HG02938 (cell line): ENCODE data around the gene EVA1C.
"Not testable (repeated sequence)": the region's sequence is repeated elsewhere in the genome, so short reads cannot be mapped to it uniquely, and the experiment has no call there.

Source experiments
- ATAC-seq: cut with Tn5 transposase; IDR thresholded peaks from one replicate; pipeline ENCODE4 v1.9.1; 2021; ENCODE audit warnings: mild to moderate bottlenecking, moderate library complexity; ENCODE audit not compliant: unreplicated experiment

The EVA1C gene

GRCh38 chr21:32521736-32522355 is 109.3 kb downstream of the EVA1C start:
- no peak for ATAC-seq

GRCh38 chr21:32523463-32523862 is 111.0 kb downstream of the EVA1C start:
- ATAC-seq, result no peak

DNA sequence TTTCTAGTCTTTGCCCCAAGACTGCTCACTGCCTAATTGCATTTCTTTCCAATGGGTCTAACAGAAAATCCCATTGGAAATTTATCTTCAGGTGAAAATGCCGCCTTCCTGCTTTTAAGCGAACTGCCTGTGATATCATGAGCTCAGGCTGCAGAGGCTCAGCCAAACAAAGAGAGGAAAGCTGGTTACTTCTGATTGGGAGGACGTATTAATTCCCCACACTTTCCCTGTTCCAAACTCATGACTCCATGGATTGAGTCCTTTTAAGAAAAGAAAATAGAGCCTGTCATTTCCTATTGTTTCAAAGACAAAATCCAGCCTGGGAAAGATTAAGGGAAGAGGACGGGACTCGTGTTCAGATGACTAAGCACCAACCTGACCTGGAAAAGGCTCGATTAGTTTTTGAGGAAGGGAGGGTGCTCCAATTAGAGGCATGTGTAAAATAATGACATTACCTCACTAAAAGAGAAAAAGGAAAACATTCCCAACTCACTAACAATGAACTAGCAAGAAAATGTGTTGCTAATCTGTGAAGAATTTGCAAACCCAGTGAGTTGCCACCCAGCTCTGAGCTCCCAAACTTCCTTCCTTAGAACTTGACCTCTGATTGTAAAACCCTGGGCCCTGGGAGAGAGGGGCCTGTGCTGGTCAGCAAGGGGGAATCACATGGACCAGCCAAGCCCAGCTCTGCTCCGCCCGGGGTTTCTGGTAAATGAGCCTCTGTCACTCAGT is 111.6 kb downstream of the EVA1C start:
- ATAC-seq, result no peak

- no peak for ATAC-seq
These were observed 112.8 kb downstream of the EVA1C start for GRCh38 chr21:32525282-32525681.

DNA sequence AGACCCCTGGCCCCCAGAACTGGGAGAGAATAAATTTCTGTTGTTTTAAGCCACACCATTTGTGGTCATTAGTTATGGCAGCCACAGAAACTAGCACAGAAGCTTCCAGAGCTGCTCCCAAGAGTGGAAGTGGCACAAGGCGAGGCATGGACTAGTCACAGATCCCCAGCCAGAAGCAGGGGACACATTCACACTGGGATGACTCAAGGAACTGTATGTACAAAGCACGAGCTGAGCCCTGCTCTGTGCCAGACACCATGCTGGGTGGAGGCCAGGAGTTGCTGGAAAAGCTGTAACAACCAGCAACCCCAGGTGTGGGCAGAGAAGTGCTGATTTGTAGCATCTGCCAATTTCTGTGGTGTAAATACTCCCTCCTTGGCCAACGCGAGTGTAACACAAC is 117.2 kb downstream of the EVA1C start:
- no peak for ATAC-seq

- not testable (repeated sequence) for ATAC-seq
These were observed 118.3 kb downstream of the EVA1C start for GRCh38 chr21:32530809-32531208.

- not testable (repeated sequence) for ATAC-seq
These were observed 119.1 kb downstream of the EVA1C start for GRCh38 chr21:32531561-32531960.

DNA sequence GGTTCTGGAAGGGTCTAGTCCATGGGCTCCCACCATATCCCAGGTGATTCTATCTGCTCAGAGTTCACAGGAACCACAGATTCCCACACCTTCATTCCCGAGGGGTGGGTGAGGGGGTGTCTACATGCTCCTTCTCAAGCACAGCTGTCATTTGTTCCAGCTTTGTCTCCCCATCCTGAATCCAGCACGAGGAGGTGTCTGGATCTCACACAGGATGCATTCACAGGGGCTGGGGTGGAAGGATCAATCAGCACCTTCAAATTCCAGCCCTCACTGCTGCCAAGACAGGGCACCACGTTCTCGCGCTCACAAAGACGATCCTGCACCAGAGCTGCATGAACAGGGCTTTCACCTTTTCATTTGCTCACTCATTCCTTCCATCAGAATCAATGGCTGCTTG is 120.1 kb downstream of the EVA1C start:
- no peak for ATAC-seq

DNA sequence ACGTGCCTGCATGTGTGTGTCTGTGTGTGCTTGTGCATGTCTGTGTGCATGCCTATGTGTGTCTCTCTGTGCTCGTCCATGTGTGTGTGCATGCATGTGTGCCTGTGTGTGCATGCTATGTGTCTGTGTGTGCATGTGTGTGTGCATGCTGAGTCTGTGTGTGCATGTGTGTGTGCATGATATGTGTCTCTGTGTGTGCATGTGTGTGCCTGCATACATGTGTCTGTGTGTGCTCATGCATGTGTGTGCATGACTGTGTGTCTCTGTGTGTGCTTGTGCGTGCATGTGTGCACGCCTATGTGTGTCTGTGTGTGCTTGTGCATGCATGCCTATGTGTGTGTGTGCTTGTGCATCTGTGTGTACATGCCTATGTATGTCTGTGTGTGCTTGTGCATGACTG is 120.5 kb downstream of the EVA1C start:
- ATAC-seq, result no peak

- no peak for ATAC-seq
These were observed 121.1 kb downstream of the EVA1C start for GRCh38 chr21:32533611-32534010.

DNA sequence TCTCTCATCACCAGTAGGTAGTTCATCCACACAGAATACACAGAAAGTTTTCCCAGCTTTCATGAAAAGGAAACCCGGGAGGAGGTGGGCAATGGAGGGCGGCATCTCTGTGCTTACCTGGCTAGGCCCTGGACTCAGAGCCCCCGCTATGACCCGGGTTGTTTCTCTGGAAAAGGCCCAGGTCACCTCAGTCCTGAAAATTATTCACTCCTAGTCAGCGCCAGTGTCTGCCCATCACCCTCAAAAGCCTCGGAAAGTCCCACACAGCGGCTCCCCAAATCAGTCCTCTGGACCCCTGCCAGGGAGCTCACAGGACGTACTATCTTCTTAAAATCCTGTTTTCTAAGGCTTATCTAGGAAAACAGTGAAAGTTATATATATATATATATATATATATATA is 121.6 kb downstream of the EVA1C start:
- ATAC-seq, result no peak

DNA sequence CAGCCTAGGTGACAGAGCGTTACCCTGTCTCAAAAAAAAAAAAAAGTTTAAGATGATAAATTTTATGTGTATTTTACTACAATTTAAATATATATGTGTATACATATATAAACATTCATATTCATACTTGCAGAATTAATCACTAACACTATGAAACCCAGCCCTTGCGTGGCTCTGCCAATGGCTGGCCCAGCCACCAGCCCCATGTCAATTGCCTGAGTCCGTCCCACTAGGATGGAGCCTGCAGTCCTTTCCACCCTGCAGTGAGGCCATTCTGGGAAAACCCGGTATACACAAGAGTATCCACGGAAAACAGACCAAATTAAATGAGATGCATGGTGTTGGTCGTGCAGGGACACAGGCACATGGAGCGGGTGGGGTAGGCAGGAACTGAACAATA is 123.1 kb downstream of the EVA1C start:
- ATAC-seq, result no peak

GRCh38 chr21:32537569-32537881 is 125.0 kb downstream of the EVA1C start:
- ATAC-seq, result no peak

GRCh38 chr21:32538147-32538792 is 125.8 kb downstream of the EVA1C start:
- no peak for ATAC-seq

- no peak for ATAC-seq
These were observed 126.9 kb downstream of the EVA1C start for GRCh38 chr21:32539378-32539777.

GRCh38 chr21:32543056-32543455 is 130.6 kb downstream of the EVA1C start:
- not testable (repeated sequence) for ATAC-seq

DNA sequence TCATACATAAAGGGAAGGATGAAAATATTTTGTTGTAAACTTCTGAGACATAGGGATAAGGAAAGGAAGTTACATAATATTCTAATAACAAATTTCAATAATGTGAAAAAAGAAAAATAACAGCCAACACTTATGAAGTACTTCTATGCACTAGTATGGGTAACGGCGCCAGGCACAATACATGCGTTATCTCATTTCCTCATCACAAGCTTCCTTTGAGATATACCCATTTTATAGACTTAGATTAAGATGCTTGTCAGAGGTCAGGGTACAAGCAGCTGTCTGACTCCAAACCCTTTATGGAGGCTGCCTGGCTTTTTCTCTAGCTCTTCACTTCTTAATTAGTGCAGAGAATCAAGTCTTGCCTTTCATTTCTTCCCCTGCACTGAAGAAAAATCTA is 131.5 kb downstream of the EVA1C start:
- no peak for ATAC-seq

- ATAC-seq, result no peak
These were observed 132.2 kb downstream of the EVA1C start for GRCh38 chr21:32544697-32545096.

DNA sequence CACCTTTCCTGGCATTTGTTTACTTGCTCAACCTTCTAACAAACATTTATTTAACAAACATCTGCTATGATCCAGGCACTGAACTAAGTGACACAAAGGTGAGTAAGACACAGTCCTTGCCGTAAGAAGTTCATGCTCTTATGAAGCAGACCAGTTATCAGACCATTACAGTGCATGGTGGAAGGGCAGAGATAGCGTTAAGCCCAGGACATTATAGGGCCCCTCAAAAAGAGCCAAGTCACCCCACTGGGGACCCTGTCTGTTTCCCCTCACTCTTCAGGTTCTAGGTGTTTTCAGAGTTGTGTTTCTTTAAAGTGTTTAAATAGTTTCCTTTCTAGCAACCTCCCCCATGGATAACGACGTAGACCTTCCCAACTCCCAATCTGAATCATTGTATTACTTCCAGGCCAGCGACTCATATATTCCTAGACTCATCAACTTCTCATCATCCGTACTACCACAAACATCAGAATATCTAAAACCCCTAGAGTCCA is 133.5 kb downstream of the EVA1C start:
- no peak for ATAC-seq

DNA sequence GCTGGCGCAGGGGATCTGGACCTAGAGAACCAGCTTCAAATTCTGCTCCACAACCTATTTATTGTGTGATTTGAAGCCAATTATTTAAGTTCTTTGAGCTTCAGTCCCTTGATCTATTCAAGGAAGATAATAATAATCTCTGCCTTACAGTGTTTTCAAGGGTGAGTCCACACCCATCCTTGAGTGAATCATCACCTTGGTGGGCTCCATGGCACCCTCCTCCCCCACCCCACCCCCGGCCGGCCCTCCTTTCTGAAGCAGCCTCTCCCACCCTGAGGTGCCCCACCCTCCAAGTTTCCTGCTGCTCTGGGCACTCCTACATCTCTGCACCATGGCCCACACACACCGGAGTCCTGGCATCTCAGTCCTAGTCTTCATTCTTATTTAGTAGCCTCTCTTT is 134.5 kb downstream of the EVA1C start:
- no peak for ATAC-seq

GRCh38 chr21:32548978-32549377 is 136.5 kb downstream of the EVA1C start:
- ATAC-seq, result no peak

DNA sequence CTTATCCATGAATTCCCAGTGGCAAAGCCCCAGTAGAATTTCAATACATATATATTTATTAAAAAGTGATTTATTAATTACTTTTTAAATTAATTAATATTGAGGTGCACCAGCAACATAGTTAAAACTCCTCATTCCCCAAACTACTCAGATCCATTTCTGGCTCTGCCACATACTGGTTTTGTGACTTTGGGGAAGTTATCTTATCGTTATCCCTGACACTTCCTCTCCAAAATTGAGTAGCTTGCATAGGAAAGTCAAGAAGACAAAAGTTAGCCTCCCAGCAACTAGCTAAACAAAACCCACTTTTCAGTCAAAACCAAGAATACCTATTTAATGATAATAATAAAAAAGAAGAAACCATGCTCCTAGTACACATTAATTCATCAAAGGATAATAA is 136.9 kb downstream of the EVA1C start:
- no peak for ATAC-seq
